ENCODE results near the gene SPATA2L. TPM values are rescaled to one million over a fixed set of nuclear protein-coding genes. Genes with fewer than 3 reads are reported as not detected.

SPATA2L gene
- total and polyA plus RNA-seq, 2 of the 8 experiments (the other 6 are each of a cell fraction or from before 2014, with no cell fraction given) = 9.3 to 12.5 TPM

DNA sequence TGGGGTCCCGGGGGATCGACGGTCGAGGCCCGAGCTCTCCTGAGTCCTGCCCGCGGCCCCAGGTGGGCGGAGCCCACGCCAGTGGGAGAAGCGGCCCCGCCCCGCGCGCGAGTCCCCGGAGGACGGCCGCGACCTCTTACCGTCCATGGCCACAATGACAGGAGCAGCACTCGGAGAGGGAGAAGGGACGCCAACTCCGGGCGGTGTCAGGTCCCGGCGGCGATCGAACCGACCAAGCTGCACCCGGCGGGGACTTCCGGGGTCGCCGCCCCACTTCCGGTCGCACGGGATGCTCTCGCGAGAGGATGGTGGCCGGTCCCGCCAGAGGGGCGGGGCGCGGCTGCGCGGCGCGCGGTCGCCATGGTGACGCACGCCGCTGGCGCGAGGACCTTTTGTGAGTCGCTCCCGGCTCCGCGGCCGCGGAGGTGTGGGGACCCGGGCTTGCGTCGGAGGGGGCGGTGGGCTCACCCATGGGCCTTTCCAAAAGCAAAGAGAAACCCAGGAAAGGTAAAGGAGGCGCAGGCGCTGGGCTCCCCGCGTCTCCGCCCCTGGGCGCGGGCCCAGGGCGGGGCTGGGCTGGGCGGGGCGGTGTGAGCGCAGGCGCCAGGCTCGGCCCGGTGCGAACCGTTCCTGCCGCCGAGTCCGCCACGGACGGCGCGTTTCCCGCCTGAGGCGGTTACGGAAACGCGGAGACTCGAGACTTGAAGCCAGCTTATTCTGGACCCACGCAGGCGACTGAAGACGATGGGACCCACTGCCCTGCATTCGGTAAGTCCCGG lies 43.9 kb downstream of the SPATA2L start, which contains the start of the genes CHMP1A and SPATA33:
Gene CHMP1A, minus strand, starts transcription at position 267 of the 779 bp plus-strand sequence. Its CDS starts 120 bp downstream, at position 147.
Gene SPATA33, plus strand, starts transcription at position 395 of the 779 bp plus-strand sequence. Its CDS starts 76 bp downstream, at position 471.
- Histone ChIP-seq H3K56ac (replicated peaks; ENCODE audit: insufficient read length, low read depth, low read length) (peak within 1 kb of the TSS; percentile 78), H3K14ac (ENCODE audit: insufficient read length) (no peak within 1 kb of the TSS), H3K18ac (ENCODE audit: extremely low read depth, low read length) (peak within 1 kb of the TSS; percentile 40; the same call in 1 of the 2 replicates), H3K79me1 (ENCODE audit: low read depth, low read length) (peaks cover 10% of the 10 kb centered on the region), H3K4me3 (ENCODE audit: extremely low read depth in 1 of 4, insufficient read depth in 2 of 4, low read depth in 3 of 4, low read length in 4 of 4) (peak within 1 kb of the TSS; percentile 79 to 99 (median 87)), H4K91ac (replicated peaks; ENCODE audit: insufficient read length, low read length) (peak within 1 kb of the TSS; percentile 19), H3K27me3 (replicated peaks in 1 of 4; ENCODE audit: control insufficient read depth in 3 of 4, extremely low read depth in 1 of 4, insufficient read depth in 3 of 4, low read length in 3 of 4) (no peaks in the 10 kb centered on the region), H3K23me2 (ENCODE audit: low read depth, low read length) (peaks cover 8% of the 10 kb centered on the region), H4K5ac (ENCODE audit: insufficient read length, low read depth, low read length) (peak within 1 kb of the TSS; percentile 71), H2BK5ac (ENCODE audit: low read depth, low read length) (no peak within 1 kb of the TSS; the same call in 1 of the 2 replicates), H4K20me1 (replicated peaks in 1 of 2; ENCODE audit: control insufficient read depth in 1 of 2, insufficient read depth in 2 of 2, low read length in 2 of 2) (peaks cover 4 to 5% of the 10 kb centered on the region in 2 experiments), H2AK5ac (ENCODE audit: low read depth, low read length) (0 out of 2 replicates have a peak within 1 kb of the TSS, but pooled peaks have one; percentile 9), H2AFZ (ENCODE audit: low read length) (no peak within 1 kb of the TSS; the same call in 1 of the 2 replicates), H3K23ac (ENCODE audit: insufficient read length) (no peak within 1 kb of the TSS), H3K4me2 (ENCODE audit: insufficient read depth in 1 of 2, low read depth in 2 of 2, low read length in 2 of 2) (peak within 1 kb of the TSS; percentile 78 to 96), H3K36me3 (ENCODE audit: control insufficient read depth in 2 of 4, insufficient read depth in 4 of 4, low read length in 3 of 4) (peaks cover 0 to 17% (median 9%) of the 10 kb centered on the region in 4 experiments; a peak in 6 of 8 replicates), H2BK15ac (ENCODE audit: low read length) (no peak within 1 kb of the TSS), H2BK120ac (replicated peaks; ENCODE audit: low read depth, low read length) (no peak within 1 kb of the TSS), H4K8ac (ENCODE audit: extremely low read depth, insufficient read depth, low read length) (peak within 1 kb of the TSS; percentile 91), H3K4ac (replicated peaks; ENCODE audit: insufficient read length, low read depth, low read length) (peak within 1 kb of the TSS; percentile 90), H3K79me2 (ENCODE audit: control insufficient read depth in 1 of 2, insufficient read depth in 2 of 2, low read length in 2 of 2) (peaks cover 0 to 28% of the 10 kb centered on the region in 2 experiments; a peak in 2 of 4 replicates), H2BK20ac (ENCODE audit: low read length) (no peak within 1 kb of the TSS), H2BK12ac (ENCODE audit: low read depth, low read length) (no peak within 1 kb of the TSS), H3K9me3 (ENCODE audit: insufficient read depth in 2 of 2, low read depth in 1 of 2, low read length in 1 of 2) (no peaks in the 10 kb centered on the region), H3K9ac (replicated peaks in 1 of 4; ENCODE audit: extremely low read depth in 1 of 4, low read depth in 3 of 4, low read length in 3 of 4) (peak within 1 kb of the TSS; percentile 63 to 90 (median 74)), H3K27ac (ENCODE audit: low read depth, low read length) (0 out of 2 replicates have a peak within 1 kb of the TSS, but pooled peaks have one; percentile 30), H3K4me1 (replicated peaks in 1 of 4; ENCODE audit: control insufficient read depth in 3 of 4, insufficient read depth in 4 of 4, low read length in 3 of 4) (peaks cover 0 to 8% (median 3%) of the 10 kb centered on the region in 4 experiments; a peak in 3 of 7 replicates)
- FAIRE-seq = no peak
- CTCF ChIA-PET (ENCODE audit: partially characterized antibody) = interaction anchor here (0.6 to 1.1 kb wide), 4 partner anchors 10 to 92 kb away, joined by 3 to 4 read pairs (median 4); no protein-coding TSS in a partner anchor
- DNase-seq (ENCODE audit: low read depth in 1 of 2, low spot score in 2 of 2) = peak; percentile 58 to 97
- 1% methylated on average over 43 of the region's 99 CpGs; no CpG with 5 or more reads in 1 of the 2 experiments for WGBS, 2 experiments (ENCODE audit: extremely low coverage in 1 of 2, insufficient coverage in 1 of 2, insufficient read length in 1 of 2, insufficient replicate concordance in 2 of 2, low coverage in 1 of 2, low lambda C conversion rate in 2 of 2, missing lambda C conversion rate in 1 of 2)
- POLR2A ChIA-PET (ENCODE audit: partially characterized antibody) = interaction anchor here (0.7 to 2.2 kb wide), 10 partner anchors 9 to 150 kb away, joined by 3 to 9 read pairs (median 5); partner anchors contain the start of genes CDK10 and SPG7
- TF ChIP-seq JUN (IDR thresholded peaks at IDR 0.05; ENCODE audit: low read depth, low read length) (no peak), POLR2A (IDR thresholded peaks at IDR 0.05; ENCODE audit: control extremely low read depth in 1 of 2, low read depth in 2 of 2, low read length in 2 of 2) (peak in 1 of 2 experiments; percentile 74; a peak in 2 of 3 replicates), PHF8 (conservative IDR thresholded peaks at IDR 0.05; ENCODE audit: low read depth, low read length) (peak; percentile 81), MAFK (IDR thresholded peaks at IDR 0.05; ENCODE audit: low read depth, low read length) (no peak), RBBP5 (IDR thresholded peaks at IDR 0.05; ENCODE audit: borderline replicate concordance, low read depth, low read length) (peak; percentile 97), NRF1 (IDR thresholded peaks at IDR 0.05; ENCODE audit: low read depth, low read length) (0 out of 2 replicates have a peak, but pooled peaks have one; percentile 4), BACH1 (IDR thresholded peaks at IDR 0.05; ENCODE audit: low read length) (peak; percentile 18; the same call in 1 of the 2 replicates), CEBPB (IDR thresholded peaks at IDR 0.05; ENCODE audit: low read depth, low read length) (no peak), EGR1 (IDR thresholded peaks at IDR 0.05; ENCODE audit: borderline replicate concordance, low read depth, low read length) (no peak)
- TF ChIP-seq, protein P1, sequence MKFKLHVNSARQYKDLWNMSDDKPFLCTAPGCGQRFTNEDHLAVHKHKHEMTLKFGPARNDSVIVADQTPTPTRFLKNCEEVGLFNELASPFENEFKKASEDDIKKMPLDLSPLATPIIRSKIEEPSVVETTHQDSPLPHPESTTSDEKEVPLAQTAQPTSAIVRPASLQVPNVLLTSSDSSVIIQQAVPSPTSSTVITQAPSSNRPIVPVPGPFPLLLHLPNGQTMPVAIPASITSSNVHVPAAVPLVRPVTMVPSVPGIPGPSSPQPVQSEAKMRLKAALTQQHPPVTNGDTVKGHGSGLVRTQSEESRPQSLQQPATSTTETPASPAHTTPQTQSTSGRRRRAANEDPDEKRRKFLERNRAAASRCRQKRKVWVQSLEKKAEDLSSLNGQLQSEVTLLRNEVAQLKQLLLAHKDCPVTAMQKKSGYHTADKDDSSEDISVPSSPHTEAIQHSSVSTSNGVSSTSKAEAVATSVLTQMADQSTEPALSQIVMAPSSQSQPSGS (IDR thresholded peaks at IDR 0.05; ENCODE audit: low read length) = no peak

All from H1 (cell line).